ENCODE results near the gene ASS1. TPM values are rescaled to one million over a fixed set of nuclear protein-coding genes. Genes with fewer than 3 reads are reported as not detected.

Gene ASS1
- total RNA-seq, 1 experiment from 2014 or later: 5.8 TPM

DNA sequence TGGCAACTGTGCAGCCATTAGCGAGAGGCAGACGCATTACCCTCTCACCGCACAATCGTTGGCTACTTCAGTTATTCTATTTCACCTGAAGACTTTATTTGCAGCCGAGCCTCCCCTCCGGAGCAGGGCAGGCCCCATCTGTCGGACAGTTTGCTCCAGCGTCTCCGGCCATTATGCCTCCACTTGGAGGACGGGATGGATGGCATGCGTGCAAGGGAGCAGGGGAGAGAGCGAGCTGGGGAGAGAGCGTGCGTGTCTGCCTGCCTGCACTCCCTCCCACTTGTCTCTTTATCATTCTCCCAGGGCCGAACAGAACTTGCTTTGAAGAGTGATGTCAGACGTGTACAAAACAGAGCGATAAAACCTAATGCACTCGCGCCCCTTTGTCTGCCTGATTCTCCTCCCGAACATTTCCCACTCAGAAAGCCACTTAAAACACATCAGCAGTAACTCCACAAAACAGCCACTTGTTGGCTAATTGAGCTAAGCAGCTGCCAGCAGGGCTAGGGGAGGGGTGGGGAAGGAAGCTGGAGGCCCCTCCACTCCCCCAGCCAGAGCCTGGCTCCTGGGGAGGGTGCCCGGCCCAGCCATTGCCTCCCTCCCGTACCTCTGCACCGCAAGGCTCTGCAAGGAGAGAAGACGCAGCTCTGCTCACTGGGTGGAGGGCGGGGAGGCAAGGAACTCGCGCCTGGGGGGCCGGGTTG, 91.2 kb downstream of the ASS1 start:
- peak; percentile 12 for DNase-seq (ENCODE audit: low spot score)
- CTCF ChIA-PET: interaction anchor here (0.6 kb wide), 1 partner anchor 1621 kb away, joined by 5 read pairs; no protein-coding TSS in a partner anchor
- intact Hi-C loops (cut with micrococcal nuclease; ENCODE audit: unreplicated experiment): no loop called here

DNA sequence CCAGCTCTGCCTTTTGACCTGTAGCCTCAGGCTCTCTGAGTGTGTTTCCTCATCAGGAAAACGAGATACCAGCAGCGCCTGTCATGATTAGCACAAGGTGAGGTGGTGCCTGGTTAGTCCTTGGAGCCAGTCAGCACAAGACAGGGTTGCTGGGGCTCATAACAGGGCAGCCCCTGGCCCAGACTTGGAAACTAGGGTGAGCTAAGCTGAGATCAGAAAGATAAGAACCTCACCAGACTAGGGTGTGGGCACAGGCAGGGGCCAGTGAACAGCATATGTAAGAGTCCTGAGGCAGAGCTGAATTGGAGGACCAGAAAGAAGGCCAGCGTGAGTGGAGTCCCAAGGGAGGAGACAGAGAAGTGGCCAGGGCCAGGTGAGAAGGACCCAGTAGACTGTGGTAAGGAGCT, 91.9 kb downstream of the ASS1 start:
- intact Hi-C loops (cut with micrococcal nuclease; ENCODE audit: unreplicated experiment): no loop called here
- ChIA-PET CTCF (interaction anchor here (0.6 kb wide), 1 partner anchor 1620 kb away, joined by 5 read pairs; no protein-coding TSS in a partner anchor), POLR2A (ENCODE audit: low non-redundant PET) (interaction anchor here (0.6 kb wide), 1 partner anchor 420 kb away, joined by 3 read pairs; no protein-coding TSS in a partner anchor)
- peaks cover 6% of the 10 kb centered on the region for H3K4me1 ChIP-seq (ENCODE audit: insufficient read depth, low read length, poor library complexity, severe bottlenecking)
- peaks cover 57% of the 10 kb centered on the region for H3K27me3 ChIP-seq (replicated peaks; ENCODE audit: insufficient read depth, low read depth, low read length, poor library complexity)
- no peak for TF ChIP-seq EZH2 (IDR thresholded peaks at IDR 0.05; ENCODE audit: borderline replicate concordance, low read depth, low read length, poor library complexity, severe bottlenecking)
- TF ChIP-seq CTCF (conservative IDR thresholded peaks at IDR 0.05; ENCODE audit: low read depth, low read length): no peak
- no peaks in the 10 kb centered on the region for H3K36me3 ChIP-seq (ENCODE audit: insufficient read depth, low read length, poor library complexity, severe bottlenecking)
- H3K9me3 ChIP-seq (ENCODE audit: low read depth, low read length, poor library complexity, severe bottlenecking): no peaks in the 10 kb centered on the region
- no peak overlapping the region for H3K4me3 ChIP-seq (ENCODE audit: low read depth, low read length, poor library complexity, severe bottlenecking)
- no peak for DNase-seq (ENCODE audit: low spot score)
- no TSS peak for BruUV-seq (replicated peaks)
- H3K27ac ChIP-seq (ENCODE audit: low read depth, low read length, poor library complexity, severe bottlenecking): no peak overlapping the region

More for the DNA sequence above, 91.2 kb downstream of the ASS1 start:
- Histone ChIP-seq H3K4me3 (ENCODE audit: low read depth, low read length, poor library complexity, severe bottlenecking) (peak overlapping the region; percentile 30), H3K27me3 (replicated peaks; ENCODE audit: insufficient read depth, low read depth, low read length, poor library complexity) (peaks cover 57% of the 10 kb centered on the region), H3K36me3 (ENCODE audit: insufficient read depth, low read length, poor library complexity, severe bottlenecking) (no peaks in the 10 kb centered on the region), H3K4me1 (ENCODE audit: insufficient read depth, low read length, poor library complexity, severe bottlenecking) (peaks cover 6% of the 10 kb centered on the region), H3K9me3 (ENCODE audit: low read depth, low read length, poor library complexity, severe bottlenecking) (no peaks in the 10 kb centered on the region), H3K27ac (ENCODE audit: low read depth, low read length, poor library complexity, severe bottlenecking) (no peak overlapping the region)
- TF ChIP-seq EZH2 (IDR thresholded peaks at IDR 0.05; ENCODE audit: borderline replicate concordance, low read depth, low read length, poor library complexity, severe bottlenecking): no peak
- TF ChIP-seq CTCF (conservative IDR thresholded peaks at IDR 0.05; ENCODE audit: low read depth, low read length): no peak
- BruUV-seq (replicated peaks): no TSS peak
- POLR2A ChIA-PET (ENCODE audit: low non-redundant PET): no interaction called here

DNA sequence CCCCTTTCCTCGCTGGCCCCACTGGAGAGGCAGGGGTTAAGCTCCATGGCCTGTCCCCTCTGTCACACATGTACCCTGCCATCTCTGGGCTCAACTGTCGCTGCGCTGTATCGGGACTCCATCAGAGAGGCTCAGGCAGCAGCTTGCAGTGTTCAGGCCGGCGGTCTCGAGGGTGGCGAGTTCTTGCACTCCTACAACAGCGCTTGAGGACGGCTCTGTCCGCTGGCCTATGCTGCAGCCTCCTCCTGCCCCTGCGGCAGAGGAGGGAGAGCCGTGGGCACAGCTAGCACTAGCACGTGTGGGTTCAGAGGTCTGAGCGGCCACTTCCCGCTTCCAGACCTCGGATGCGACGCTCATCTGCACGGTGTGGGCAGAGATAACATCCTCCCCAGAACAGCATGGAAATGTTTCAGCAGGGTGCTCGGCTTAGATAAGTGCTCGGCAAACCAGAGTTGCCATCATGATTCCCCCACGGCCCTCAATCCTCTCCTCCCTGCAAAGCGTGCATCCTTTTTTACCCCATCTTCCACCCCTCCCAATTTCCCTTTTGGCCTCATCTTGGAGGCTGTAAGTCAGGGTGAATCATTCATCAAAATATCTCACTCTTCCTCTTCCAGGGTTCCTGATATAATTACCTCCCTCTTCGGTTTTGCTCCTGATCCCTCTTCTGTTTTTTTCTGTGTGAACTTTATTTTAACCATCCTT, 92.7 kb downstream of the ASS1 start:
- ChIA-PET CTCF (no interaction called here), POLR2A (ENCODE audit: low non-redundant PET) (interaction anchor here (0.6 kb wide), 1 partner anchor 421 kb away, joined by 3 read pairs; no protein-coding TSS in a partner anchor)
- Histone ChIP-seq H3K9me3 (ENCODE audit: low read depth, low read length, poor library complexity, severe bottlenecking) (no peaks in the 10 kb centered on the region), H3K27ac (ENCODE audit: low read depth, low read length, poor library complexity, severe bottlenecking) (no peak overlapping the region), H3K4me3 (ENCODE audit: low read depth, low read length, poor library complexity, severe bottlenecking) (no peak overlapping the region), H3K4me1 (ENCODE audit: insufficient read depth, low read length, poor library complexity, severe bottlenecking) (peaks cover 6% of the 10 kb centered on the region), H3K36me3 (ENCODE audit: insufficient read depth, low read length, poor library complexity, severe bottlenecking) (no peaks in the 10 kb centered on the region), H3K27me3 (replicated peaks; ENCODE audit: insufficient read depth, low read depth, low read length, poor library complexity) (peaks cover 57% of the 10 kb centered on the region)
- intact Hi-C loops (cut with micrococcal nuclease; ENCODE audit: unreplicated experiment): no loop called here
- no peak for TF ChIP-seq CTCF (conservative IDR thresholded peaks at IDR 0.05; ENCODE audit: low read depth, low read length)
- TF ChIP-seq EZH2 (IDR thresholded peaks at IDR 0.05; ENCODE audit: borderline replicate concordance, low read depth, low read length, poor library complexity, severe bottlenecking): no peak
- no peak for DNase-seq (ENCODE audit: low spot score)
- no TSS peak for BruUV-seq (replicated peaks)
